ENCODE data around the gene KSR1. TPM values are rescaled to one million over a fixed set of nuclear protein-coding genes. Genes with fewer than 3 reads are reported as not detected.

The KSR1 gene
- total and polyA plus RNA-seq, 10 of the 15 experiments (the other 5 are each of a cell fraction or from before 2014, with no cell fraction given) = 0.97 to 66.6 (median 22.9) TPM

- TF ChIP-seq PRDM15 (CRISPR knock-in tag; IDR thresholded peaks at IDR 0.05) (no peak), ASH2L (IDR thresholded peaks at IDR 0.05; ENCODE audit: borderline replicate concordance, low read depth) (no peak), RB1 (IDR thresholded peaks at IDR 0.05; ENCODE audit: borderline replicate concordance) (no peak), YBX1 (IDR thresholded peaks at IDR 0.05) (no peak), ZNF207 (IDR thresholded peaks at IDR 0.05; ENCODE audit: borderline replicate concordance) (no peak), SIN3A (IDR thresholded peaks at IDR 0.05; ENCODE audit: low read depth, low read length) (no peak), JUND (IDR thresholded peaks at IDR 0.05; ENCODE audit: low read depth, low read length) (no peak), SREBF2 (IDR thresholded peaks at IDR 0.05; ENCODE audit: low read length) (no peak)
Observed at GRCh38 chr17:27562777-27563455, 106.7 kb downstream of the KSR1 start (continued).

GRCh38 chr17:27563532-27563931 lies 107.3 kb downstream of the KSR1 start:
- ChIA-PET RAD21 (ENCODE audit: unreplicated experiment) (interaction anchor here (1.4 to 1.9 kb wide), 3 partner anchors 15 to 96 kb away, joined by 3 to 6 read pairs (median 3); no protein-coding TSS in a partner anchor), POLR2A (interaction anchor here (0.6 kb wide), 1 partner anchor 11 kb away, joined by 3 read pairs; no protein-coding TSS in a partner anchor), SMC1A (ENCODE audit: uncharacterized antibody, unreplicated experiment) (interaction anchor here (1.2 to 5.8 kb wide), 4 partner anchors 12 to 40 kb away, joined by 3 to 29 read pairs (median 7); no protein-coding TSS in a partner anchor), CTCF (interaction anchor here (1.1 to 5.6 kb wide), 5 partner anchors 10 to 209 kb away, joined by 3 to 29 read pairs (median 3); no protein-coding TSS in a partner anchor)
- H3K4me3 ChIP-seq = no peak overlapping the region
- no peak overlapping the region for H3K4me2 ChIP-seq (ENCODE audit: control insufficient read depth, insufficient read depth)
- no peak for ATAC-seq
- peaks cover 4% of the 10 kb centered on the region for H3K79me2 ChIP-seq (ENCODE audit: control insufficient read depth, insufficient read depth, low read length)
- H4K20me1 ChIP-seq (ENCODE audit: control insufficient read depth, insufficient read depth) = no peaks in the 10 kb centered on the region
- no peak overlapping the region for H3K27ac ChIP-seq (ENCODE audit: control insufficient read depth, insufficient read depth)
- no peak for DNase-seq (ENCODE audit: low read depth, low spot score)
- in situ Hi-C loops (cut with MboI) (no loop called here), intact Hi-C loops (cut with micrococcal nuclease; ENCODE audit: unreplicated experiment) (no loop called here)
- H2AFZ ChIP-seq (ENCODE audit: control insufficient read depth, low read depth, low read length) = no peak overlapping the region
- H3K9me3 ChIP-seq (replicated peaks; ENCODE audit: control insufficient read depth, insufficient read depth, low read length) = no peaks in the 10 kb centered on the region; the same call in 2 of the 3 replicates
- no peak for FAIRE-seq
- H3K27me3 ChIP-seq (replicated peaks in 1 of 2; ENCODE audit: control insufficient read depth in 2 of 2, insufficient read depth in 2 of 2, low read length in 1 of 2) = no peaks in the 10 kb centered on the region
- H3K9ac ChIP-seq (ENCODE audit: control insufficient read depth, insufficient read depth, low read length) = no peak overlapping the region
- no peaks in the 10 kb centered on the region; the same call in 1 of the 2 replicates for H3K4me1 ChIP-seq (ENCODE audit: control insufficient read depth, insufficient read depth, low read length)
- 96% methylated on average over 7 of the region's 7 CpGs for WGBS (ENCODE audit: insufficient coverage, insufficient replicate concordance, low lambda C conversion rate, missing lambda C conversion rate)
- no TSS peak for BruUV-seq (replicated peaks)
- peaks cover 3 to 22% of the 10 kb centered on the region in 2 experiments; a peak in 3 of 4 replicates for H3K36me3 ChIP-seq (ENCODE audit: control insufficient read depth in 2 of 2, insufficient read depth in 2 of 2, low read length in 1 of 2)
- TF ChIP-seq FOXK2 (IDR thresholded peaks at IDR 0.05) (no peak), NFYB (IDR thresholded peaks at IDR 0.05; ENCODE audit: insufficient read depth, low read depth, low read length) (no peak), IKZF2 (IDR thresholded peaks at IDR 0.05) (no peak), PAX8 (IDR thresholded peaks at IDR 0.05) (no peak), ATF7 (IDR thresholded peaks at IDR 0.05; ENCODE audit: low read depth) (no peak), SUZ12 (IDR thresholded peaks at IDR 0.05; ENCODE audit: unreplicated experiment) (no peak), YY1 (IDR thresholded peaks at IDR 0.05; ENCODE audit: low read depth, low read length) (no peak), CREM (IDR thresholded peaks at IDR 0.05; ENCODE audit: low read depth) (no peak), BCLAF1 (IDR thresholded peaks at IDR 0.05) (no peak), KDM1A (IDR thresholded peaks at IDR 0.05; ENCODE audit: borderline replicate concordance) (no peak)

Data from GM12878 (cell line).